ES-I3 (cell line): ENCODE data around the gene MANEA.
"Not testable (repeated sequence)": the region's sequence is repeated elsewhere in the genome, so short reads cannot be mapped to it uniquely, and the experiment has no call there.

Experiments
- H3K36me3 ChIP-seq: 2 replicates; pipeline ENCODE4 v1.6.1; 2013; ENCODE audit warnings: mild to moderate bottlenecking, low read length, control low read depth, moderate library complexity; ENCODE audit not compliant: insufficient read depth
- H3K4me1 ChIP-seq: 2 replicates; pipeline ENCODE4 v1.6.1; 2013; ENCODE audit warnings: mild to moderate bottlenecking, control low read depth, low read length; ENCODE audit not compliant: insufficient read depth
- H3K9ac ChIP-seq: 2 replicates; pipeline ENCODE4 v1.6.1; 2013; ENCODE audit warnings: low read depth, mild to moderate bottlenecking, low read length, moderate library complexity
- H3K9me3 ChIP-seq: 2 replicates; pipeline ENCODE4 v1.6.1; 2013; ENCODE audit warnings: mild to moderate bottlenecking, low read length, moderate library complexity; ENCODE audit not compliant: control insufficient read depth, insufficient read depth

The MANEA gene, protein sequence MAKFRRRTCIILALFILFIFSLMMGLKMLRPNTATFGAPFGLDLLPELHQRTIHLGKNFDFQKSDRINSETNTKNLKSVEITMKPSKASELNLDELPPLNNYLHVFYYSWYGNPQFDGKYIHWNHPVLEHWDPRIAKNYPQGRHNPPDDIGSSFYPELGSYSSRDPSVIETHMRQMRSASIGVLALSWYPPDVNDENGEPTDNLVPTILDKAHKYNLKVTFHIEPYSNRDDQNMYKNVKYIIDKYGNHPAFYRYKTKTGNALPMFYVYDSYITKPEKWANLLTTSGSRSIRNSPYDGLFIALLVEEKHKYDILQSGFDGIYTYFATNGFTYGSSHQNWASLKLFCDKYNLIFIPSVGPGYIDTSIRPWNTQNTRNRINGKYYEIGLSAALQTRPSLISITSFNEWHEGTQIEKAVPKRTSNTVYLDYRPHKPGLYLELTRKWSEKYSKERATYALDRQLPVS

GRCh38 chr6:95577304-95578105 is at the start of gene MANEA:
TSS of gene MANEA (plus strand) at chr6:95577535. CDS start at chr6:95586440, 8,905 bp downstream.
- Histone ChIP-seq H3K9ac (peak within 1 kb of the TSS; percentile 96), H3K9me3 (no peaks in the 10 kb centered on the region), H3K36me3 (no peaks in the 10 kb centered on the region), H3K4me1 (0 out of 2 replicates have a peak, but pooled peaks cover 5% of the 10 kb centered on the region)

DNA sequence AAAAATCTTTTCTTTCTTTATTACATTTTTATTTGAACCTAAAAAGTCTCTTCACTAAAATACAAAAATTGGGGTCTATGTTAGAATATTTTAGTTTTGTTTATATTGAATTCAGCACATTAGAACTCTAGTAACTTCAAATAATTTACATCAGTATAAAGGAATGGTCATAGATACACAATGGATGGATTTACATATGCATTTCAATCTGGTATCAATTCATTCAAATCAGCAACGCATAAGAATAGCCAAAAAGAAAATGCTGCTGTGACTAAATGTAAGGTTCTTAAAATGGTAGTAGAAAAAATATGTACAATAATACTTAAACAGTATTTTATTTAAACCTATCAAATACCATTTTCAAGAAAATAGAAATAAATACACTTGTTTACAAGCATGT is 47.6 kb upstream of the MANEA start:
- no peak overlapping the region for H3K9ac ChIP-seq

GRCh38 chr6:95530176-95530819 is 47.0 kb upstream of the MANEA start:
- H3K9ac ChIP-seq, result no peak overlapping the region
- H3K4me1 ChIP-seq, result peaks cover 20% of the 10 kb centered on the region
- no peaks in the 10 kb centered on the region for H3K36me3 ChIP-seq
- H3K9me3 ChIP-seq, result no peaks in the 10 kb centered on the region

More for the DNA sequence above, 47.6 kb upstream of the MANEA start:
- no peaks in the 10 kb centered on the region for H3K9me3 ChIP-seq
- no peaks in the 10 kb centered on the region for H3K36me3 ChIP-seq
- H3K4me1 ChIP-seq, result peaks cover 20% of the 10 kb centered on the region

DNA sequence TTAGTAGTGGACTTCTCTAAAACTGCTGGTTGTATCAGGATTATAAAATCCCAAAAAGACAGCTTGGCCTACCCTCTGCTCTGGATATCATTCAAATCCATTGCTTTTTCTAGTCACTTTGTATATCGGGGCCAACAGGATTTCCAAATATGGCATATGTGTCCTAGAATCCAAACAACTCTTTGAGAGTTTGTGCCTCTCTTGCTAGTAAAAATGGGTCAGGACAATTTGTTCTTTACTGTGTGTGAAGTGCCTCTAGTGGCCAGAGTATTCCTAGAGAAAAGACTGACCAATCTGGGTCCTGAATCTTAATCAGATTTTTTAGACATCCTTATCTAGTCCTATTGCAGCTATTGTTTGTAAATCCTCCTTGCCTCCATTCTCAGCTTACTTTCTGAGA is 33.5 kb upstream of the MANEA start:
- Histone ChIP-seq H3K9me3 (no peaks in the 10 kb centered on the region), H3K9ac (no peak overlapping the region), H3K36me3 (no peaks in the 10 kb centered on the region), H3K4me1 (peaks cover 4% of the 10 kb centered on the region; the same call in 1 of the 2 replicates)

- peaks cover 5% of the 10 kb centered on the region; the same call in 1 of the 2 replicates for H3K4me1 ChIP-seq
- H3K9ac ChIP-seq, result no peak overlapping the region
- no peaks in the 10 kb centered on the region for H3K36me3 ChIP-seq
- no peaks in the 10 kb centered on the region for H3K9me3 ChIP-seq
These were observed 32.7 kb upstream of the MANEA start for GRCh38 chr6:95544517-95545225.

DNA sequence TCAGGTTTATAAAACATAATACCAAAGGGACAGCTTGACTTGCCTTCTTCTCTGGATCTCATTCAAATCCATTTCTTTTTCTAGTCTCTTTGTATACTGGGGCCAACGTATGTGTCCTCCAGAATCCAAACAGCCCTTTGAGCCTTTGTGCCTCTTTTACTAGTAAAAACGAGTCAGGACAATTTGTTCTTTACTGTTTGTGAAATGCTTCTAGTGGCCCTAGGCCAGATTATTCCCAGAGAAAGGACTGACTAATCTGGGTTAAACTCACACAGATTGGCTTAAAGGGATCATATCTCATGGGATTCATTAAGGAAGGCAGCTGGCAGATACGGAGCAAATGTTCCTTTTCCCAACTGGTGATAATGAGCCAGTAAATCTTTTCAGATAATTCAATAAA is 32.1 kb upstream of the MANEA start:
- Histone ChIP-seq H3K9me3 (no peaks in the 10 kb centered on the region), H3K4me1 (peaks cover 5% of the 10 kb centered on the region; the same call in 1 of the 2 replicates), H3K36me3 (no peaks in the 10 kb centered on the region), H3K9ac (no peak overlapping the region)

- Histone ChIP-seq H3K4me1 (peaks cover 5% of the 10 kb centered on the region; the same call in 1 of the 2 replicates), H3K9ac (no peak overlapping the region), H3K9me3 (no peaks in the 10 kb centered on the region), H3K36me3 (no peaks in the 10 kb centered on the region)
These were observed 31.6 kb upstream of the MANEA start for GRCh38 chr6:95545686-95546085.

DNA sequence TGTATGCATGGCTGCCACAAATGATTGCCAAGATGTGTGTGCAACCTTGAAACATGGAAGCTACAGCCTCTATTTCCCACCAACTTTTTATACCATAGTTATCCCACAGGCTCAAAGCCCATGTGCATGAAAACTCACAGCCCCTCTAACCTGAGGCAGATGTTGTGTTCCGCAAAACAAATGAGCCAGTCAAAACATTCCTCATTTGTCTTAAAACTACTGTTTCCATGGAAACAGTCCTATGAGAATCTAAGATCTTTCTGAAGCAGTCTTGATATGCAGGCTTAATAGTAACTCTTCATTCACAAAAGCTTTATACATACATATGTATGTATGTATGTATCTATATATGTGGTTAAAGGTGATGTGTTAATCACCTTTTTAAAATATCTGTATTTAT is 31.2 kb upstream of the MANEA start:
- Histone ChIP-seq H3K4me1 (peaks cover 5% of the 10 kb centered on the region; the same call in 1 of the 2 replicates), H3K36me3 (no peaks in the 10 kb centered on the region), H3K9ac (no peak overlapping the region), H3K9me3 (no peaks in the 10 kb centered on the region)

DNA sequence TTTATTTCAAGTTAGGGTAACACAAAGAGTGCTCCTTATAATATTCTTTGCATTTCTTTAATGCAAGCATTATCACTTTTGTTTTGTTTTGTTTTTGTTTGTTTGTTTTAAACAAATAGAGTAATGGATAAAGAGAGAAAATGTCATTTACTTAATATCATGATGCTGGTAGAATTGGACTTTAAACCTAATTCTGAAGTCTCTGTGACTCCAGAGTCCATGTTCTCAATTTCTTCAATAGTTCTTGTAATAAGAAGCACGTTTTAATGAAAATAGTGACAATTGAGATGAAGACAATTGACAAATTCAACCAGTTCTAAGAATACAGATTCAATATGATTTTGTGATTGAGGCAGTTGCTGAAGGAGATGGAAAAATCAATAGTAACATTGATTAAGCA is 30.3 kb upstream of the MANEA start:
- peaks cover 5% of the 10 kb centered on the region; the same call in 1 of the 2 replicates for H3K4me1 ChIP-seq
- no peak overlapping the region for H3K9ac ChIP-seq
- H3K36me3 ChIP-seq, result no peaks in the 10 kb centered on the region
- H3K9me3 ChIP-seq, result no peaks in the 10 kb centered on the region

- Histone ChIP-seq H3K9me3 (no peaks in the 10 kb centered on the region), H3K36me3 (no peaks in the 10 kb centered on the region)
These were observed 29.0 kb upstream of the MANEA start for GRCh38 chr6:95548188-95548786.

DNA sequence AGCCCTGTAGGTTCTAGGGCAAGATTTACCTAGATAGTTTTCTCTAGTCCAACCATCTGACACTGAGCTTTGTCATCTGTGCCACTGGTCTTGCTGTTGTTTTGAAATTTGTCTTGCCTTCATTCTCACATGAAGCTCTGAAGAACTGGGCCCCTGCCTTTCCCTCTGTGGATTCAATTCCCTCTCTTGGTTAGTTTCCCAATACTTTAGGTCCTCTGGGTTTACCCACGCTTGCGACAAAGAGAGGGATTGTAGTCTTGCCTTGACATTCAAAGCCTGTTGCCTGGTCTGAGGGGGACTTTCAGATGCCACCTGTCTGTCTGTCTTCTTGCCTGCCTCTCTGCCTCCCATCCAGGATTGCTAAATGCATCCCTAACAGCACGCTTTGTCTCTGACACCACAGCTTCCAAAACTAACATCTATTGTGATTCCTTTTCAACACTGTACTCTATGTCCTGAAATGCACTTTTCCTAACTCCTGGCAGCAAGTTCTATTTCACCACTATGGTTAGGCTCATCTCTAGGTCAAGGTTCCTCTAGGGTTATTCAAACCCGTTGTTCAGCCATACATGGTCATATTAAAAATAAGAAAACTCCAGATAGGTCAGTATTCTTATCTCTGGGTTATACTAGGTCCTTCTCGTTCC is 25.5 kb upstream of the MANEA start:
- Histone ChIP-seq H3K4me1 (peaks cover 5% of the 10 kb centered on the region; the same call in 1 of the 2 replicates), H3K36me3 (no peaks in the 10 kb centered on the region), H3K9me3 (no peaks in the 10 kb centered on the region), H3K9ac (no peak overlapping the region)

More at GRCh38 chr6:95548188-95548786, 29.0 kb upstream of the MANEA start:
- Histone ChIP-seq H3K4me1 (peaks cover 5% of the 10 kb centered on the region; the same call in 1 of the 2 replicates), H3K9ac (no peak overlapping the region)

GRCh38 chr6:95553880-95554279 is 23.5 kb upstream of the MANEA start:
- Histone ChIP-seq H3K9me3 (no peaks in the 10 kb centered on the region), H3K4me1 (0 out of 2 replicates have a peak, but pooled peaks cover under 1% of the 10 kb centered on the region), H3K36me3 (no peaks in the 10 kb centered on the region), H3K9ac (no peak overlapping the region)

DNA sequence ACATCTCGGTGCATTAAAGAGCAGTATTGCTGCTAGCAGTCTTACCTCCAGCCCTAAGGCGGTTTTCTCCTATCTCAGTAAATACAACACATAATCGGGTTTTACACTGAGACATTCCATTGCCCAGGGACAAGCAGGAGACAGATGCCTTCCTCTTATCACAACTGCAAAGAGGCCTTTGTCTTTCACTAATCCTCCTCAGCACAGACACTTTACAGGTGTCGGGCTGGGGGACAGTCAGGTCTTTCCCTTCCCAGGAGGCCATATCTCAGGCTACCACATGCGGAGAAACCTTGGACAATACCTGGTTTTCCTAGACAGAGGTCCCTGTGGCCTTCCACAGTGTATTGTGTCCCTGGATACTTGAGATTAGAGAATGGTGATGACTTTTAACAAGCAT is 16.4 kb upstream of the MANEA start:
- not testable (repeated sequence) for H3K9me3 ChIP-seq, H3K9ac ChIP-seq, H3K36me3 ChIP-seq, H3K4me1 ChIP-seq
